HepG2 (cell line): Measurements from ENCODE around the gene TIFAB. TPM values are rescaled to one million over a fixed set of nuclear protein-coding genes. Genes with fewer than 3 reads are reported as not detected.

ENCODE experiments used
- ATAC-seq: fragments of 200-7000 bp; cut with Tn5 transposase; 3 replicates; pipeline ENCODE4 v1.9.1; 2020; ENCODE audit warnings: mild to moderate bottlenecking, moderate library complexity
- BruUV-seq: library from RNA; stranded (reverse); fragments of 400-500 nt; replicated peaks from 2 replicates; lab custom pipeline; 2021; lab: Mats Ljungman, UMichigan
- CTCF ChIA-PET: fragments of 300-600 bp; formaldehyde crosslinking; extraction: SDS; loops from one replicate; lab custom pipeline; 2021; ENCODE audit warnings: low total read pairs, inconsistent platforms, low intra/inter-chr PET ratio; lab: Yijun Ruan, JAX
- POLR2A ChIA-PET: fragments of 350-600 bp; sonication (Branson Sonifier 250); formaldehyde crosslinking; loops from one replicate; lab custom pipeline; 2020; ENCODE audit warnings: antibody characterized with exemption, inconsistent platforms; lab: Yijun Ruan, JAX
- DNase-seq: peaks from one replicate; pipeline ENCODE4 v3.0.0-alpha.2; 2015; ENCODE audit warnings: low spot score
- FAIRE-seq: peaks from 3 replicates; lab custom pipeline; 2011; peaks lifted over from hg19 to GRCh38; lab: Jason Lieb, UNC
- H2AFZ ChIP-seq: one replicate; pipeline ENCODE4 v1.6.1; 2011; ENCODE audit warnings: low read length, inconsistent platforms
- H3K27ac ChIP-seq: fragments of 300-600 bp; 3 replicates; pipeline ENCODE4 v1.8.0; 2011; ENCODE audit warnings: mixed run types, mild to moderate bottlenecking, mixed read lengths, low read length, inconsistent platforms; ENCODE audit not compliant: insufficient read depth; ENCODE audit errors: extremely low read length
- H3K27me3 ChIP-seq, 2 experiments: fragments of 200-600 bp in 1 of 2; 2 replicates in 1 of 2; 3 replicates in 1 of 2; pipeline versions ENCODE4 v1.6.0 to v1.8.0; 2011; ENCODE audit warnings: low read length in 2 of 2, mild to moderate bottlenecking in 2 of 2, moderate library complexity in 2 of 2, inconsistent platforms in 1 of 2; ENCODE audit not compliant: insufficient read depth in 2 of 2, control insufficient read depth in 1 of 2
- H3K36me3 ChIP-seq, 2 experiments: fragments of 200-600 bp in 1 of 2; replicated peaks in 1 of 2; 2 replicates in 1 of 2; 3 replicates in 1 of 2; pipeline versions ENCODE4 v1.5.1 to v1.8.0; 2011; ENCODE audit warnings: low read length in 2 of 2, inconsistent platforms in 1 of 2; ENCODE audit not compliant: insufficient read depth in 2 of 2, control insufficient read depth in 1 of 2
- H3K4me1 ChIP-seq: 2 replicates; pipeline ENCODE4 v1.5.1; 2012; ENCODE audit warnings: low read length, inconsistent platforms; ENCODE audit not compliant: insufficient read depth
- H3K4me2 ChIP-seq: 2 replicates; pipeline ENCODE4 v1.6.0; 2011; ENCODE audit warnings: low read depth, low read length, inconsistent platforms
- H3K4me3 ChIP-seq, 3 experiments: fragments of 200-600 bp in 1 of 3; sonication (generic), shearing (Covaris generic) in 1 of 3; replicated peaks in 1 of 3; 2 replicates each; pipeline ENCODE4 v1.5.1; 2011 to 2016; ENCODE audit warnings: low read length in 3 of 3, inconsistent platforms in 2 of 3, low read depth in 2 of 3, mild to moderate bottlenecking in 2 of 3, control low read depth in 1 of 3, mixed read lengths in 1 of 3; ENCODE audit not compliant: insufficient read depth in 1 of 3
- H3K79me2 ChIP-seq: one replicate; pipeline ENCODE4 v1.6.1; 2011; ENCODE audit warnings: low read length, inconsistent platforms; ENCODE audit not compliant: insufficient read depth
- H3K9ac ChIP-seq: 2 replicates; pipeline ENCODE4 v1.6.0; 2011; ENCODE audit warnings: mild to moderate bottlenecking, low read depth, low read length, inconsistent platforms; ENCODE audit not compliant: insufficient read depth
- H3K9me3 ChIP-seq: 2 replicates; pipeline ENCODE4 v1.5.1; 2012; ENCODE audit warnings: mild to moderate bottlenecking, low read length
- H4K20me1 ChIP-seq: 2 replicates; pipeline ENCODE4 v1.6.0; 2011; ENCODE audit warnings: inconsistent platforms, mild to moderate bottlenecking, low read length, moderate library complexity; ENCODE audit not compliant: insufficient read depth
- ARNTL ChIP-seq: sonication (generic); formaldehyde crosslinking; IDR thresholded peaks from 2 replicates; pipeline ENCODE4 v1.4.0; 2020; ENCODE audit warnings: mild to moderate bottlenecking, missing genetic modification reagents
- RAD51 ChIP-seq: fragments of 450-650 bp; IDR thresholded peaks from 2 replicates; pipeline ENCODE4 v1.6.1; 2016; ENCODE audit warnings: borderline replicate concordance
- SNAI1 ChIP-seq: sonication (generic); formaldehyde crosslinking; IDR thresholded peaks from 2 replicates; pipeline ENCODE4 v1.5.0; 2020; ENCODE audit warnings: mild to moderate bottlenecking, missing genetic modification reagents, borderline replicate concordance
- SP4 ChIP-seq: sonication (generic); formaldehyde crosslinking; IDR thresholded peaks from 2 replicates; pipeline ENCODE4 v1.8.1; 2023; ENCODE audit warnings: mild to moderate bottlenecking, missing genetic modification reagents
- THRA ChIP-seq: sonication (generic); formaldehyde crosslinking; IDR thresholded peaks from 2 replicates; pipeline ENCODE4 v1.4.0; 2020; ENCODE audit warnings: missing genetic modification reagents, borderline replicate concordance
- ZKSCAN8 ChIP-seq: IDR thresholded peaks from 2 replicates; pipeline ENCODE4 v1.6.1; 2016; ENCODE audit warnings: borderline replicate concordance, missing genetic modification reagents, missing compliant biosample characterization
- ZNF12 ChIP-seq: sonication (generic); formaldehyde crosslinking; IDR thresholded peaks from 2 replicates; pipeline ENCODE4 v1.5.0; 2020; ENCODE audit warnings: missing genetic modification reagents
- ZNF333 ChIP-seq: sonication (generic); formaldehyde crosslinking; IDR thresholded peaks from 2 replicates; pipeline ENCODE4 v1.4.0; 2020; ENCODE audit warnings: mild to moderate bottlenecking, missing genetic modification reagents, borderline replicate concordance
- ZNF430 ChIP-seq: sonication (generic); formaldehyde crosslinking; IDR thresholded peaks from 2 replicates; pipeline ENCODE4 v1.9.0; 2021; ENCODE audit warnings: mild to moderate bottlenecking, missing genetic modification reagents
- WGBS: methylation state at CpG from one replicate; pipeline ENCODE4 v1.1.6; 2017; ENCODE audit warnings: low lambda C conversion rate; 5-methylcytosine and 5-hydroxymethylcytosine counted together
- in situ Hi-C: cut with HindIII; loops from 2 replicates; pipeline ENCODE4 v1.10.0; 2017; ENCODE audit warnings: low pct_unique_long_range_greater_than_20kb; ENCODE audit not compliant: extremely low pct_ligation_motif_present
- intact Hi-C: fragments of 100-400 bp; cut with micrococcal nuclease; formaldehyde crosslinking; loops from one replicate; pipeline ENCODE4 v1.10.0; 2022; ENCODE audit not compliant: unreplicated experiment
- polyA plus RNA-seq, 8 experiments: library from polyadenylated mRNA; depleted of rRNA in 3 of 8; stranded (reverse) in 7 of 8; unstranded in 1 of 8; fragments of >200 nt; fragmentation: Illumina TruSeq in 4 of 8; extraction: Trizol in 4 of 8; gene quantifications; 2 replicates each; pipeline versions ENCODE4 v1.2.1 to v1.2.3, GENCODE V29; 2011 to 2016; ENCODE audit warnings: low read depth in 4 of 8, missing spikeins in 1 of 8, mixed read lengths in 1 of 8; ENCODE audit not compliant: insufficient read depth in 1 of 8
- total RNA-seq, 5 experiments: library from RNA; depleted of rRNA; stranded (reverse); fragments of >200 nt; fragmentation: Illumina TruSeq; extraction: Trizol; gene quantifications; 2 replicates each; pipeline ENCODE4 v1.2.3, GENCODE V29; 2016; ENCODE audit warnings: low read depth in 1 of 5
- TF ChIP-seq, protein P1 (sequence below): sonication (generic); formaldehyde crosslinking; IDR thresholded peaks from 2 replicates; pipeline ENCODE4 v1.8.1; 2022; ENCODE audit warnings: low read depth, mild to moderate bottlenecking, missing genetic modification reagents

TIFAB gene
- total and polyA plus RNA-seq, 2 of the 13 experiments (the other 11 are each of a cell fraction or from before 2014, with no cell fraction given) = not detected

GRCh38 chr5:135429301-135430134 is 22.6 kb downstream of the TIFAB start:
- H3K4me1 ChIP-seq = peaks cover 31% of the 10 kb centered on the region
- H3K36me3 ChIP-seq = no peaks in the 10 kb centered on the region
- TF ChIP-seq ZKSCAN8 (CRISPR knock-in tag) (no peak), ZNF430 (CRISPR knock-in tag) (no peak), ARNTL (CRISPR knock-in tag) (no peak), SP4 (CRISPR knock-in tag) (no peak), RAD51 (no peak), THRA (CRISPR knock-in tag) (no peak), SNAI1 (CRISPR knock-in tag) (no peak), ZNF12 (CRISPR knock-in tag) (no peak), ZNF333 (CRISPR knock-in tag) (no peak)
- TF ChIP-seq, protein P1, sequence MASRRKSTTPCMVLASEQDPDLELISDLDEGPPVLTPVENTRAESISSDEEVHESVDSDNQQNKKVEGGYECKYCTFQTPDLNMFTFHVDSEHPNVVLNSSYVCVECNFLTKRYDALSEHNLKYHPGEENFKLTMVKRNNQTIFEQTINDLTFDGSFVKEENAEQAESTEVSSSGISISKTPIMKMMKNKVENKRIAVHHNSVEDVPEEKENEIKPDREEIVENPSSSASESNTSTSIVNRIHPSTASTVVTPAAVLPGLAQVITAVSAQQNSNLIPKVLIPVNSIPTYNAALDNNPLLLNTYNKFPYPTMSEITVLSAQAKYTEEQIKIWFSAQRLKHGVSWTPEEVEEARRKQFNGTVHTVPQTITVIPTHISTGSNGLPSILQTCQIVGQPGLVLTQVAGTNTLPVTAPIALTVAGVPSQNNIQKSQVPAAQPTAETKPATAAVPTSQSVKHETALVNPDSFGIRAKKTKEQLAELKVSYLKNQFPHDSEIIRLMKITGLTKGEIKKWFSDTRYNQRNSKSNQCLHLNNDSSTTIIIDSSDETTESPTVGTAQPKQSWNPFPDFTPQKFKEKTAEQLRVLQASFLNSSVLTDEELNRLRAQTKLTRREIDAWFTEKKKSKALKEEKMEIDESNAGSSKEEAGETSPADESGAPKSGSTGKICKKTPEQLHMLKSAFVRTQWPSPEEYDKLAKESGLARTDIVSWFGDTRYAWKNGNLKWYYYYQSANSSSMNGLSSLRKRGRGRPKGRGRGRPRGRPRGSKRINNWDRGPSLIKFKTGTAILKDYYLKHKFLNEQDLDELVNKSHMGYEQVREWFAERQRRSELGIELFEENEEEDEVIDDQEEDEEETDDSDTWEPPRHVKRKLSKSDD (CRISPR knock-in tag) = no peak
- DNase-seq (peak; percentile 31), FAIRE-seq (no peak), ATAC-seq (peak; percentile 27; the same call in 2 of the 3 replicates)
- CTCF ChIA-PET = no interaction called here
- BruUV-seq = no TSS peak
- no peak overlapping the region for H3K9ac ChIP-seq
- H3K27me3 ChIP-seq = no peaks in the 10 kb centered on the region; a peak in 1 of 5 replicates
- intact Hi-C loops = loop anchor here (10.0 kb wide), 1 partner anchor 105 kb away; no protein-coding TSS in a partner anchor
- POLR2A ChIA-PET = no interaction called here
- H3K27ac ChIP-seq = no peak overlapping the region
- no peaks in the 10 kb centered on the region for H3K79me2 ChIP-seq
- H3K9me3 ChIP-seq = peaks cover 6% of the 10 kb centered on the region; the same call in 1 of the 2 replicates
- no peak overlapping the region for H2AFZ ChIP-seq
- no peak overlapping the region for H3K4me3 ChIP-seq
- no peaks in the 10 kb centered on the region for H4K20me1 ChIP-seq
- 29% methylated on average over 12 of the region's 12 CpGs for WGBS
- no peak overlapping the region for H3K4me2 ChIP-seq
- in situ Hi-C loops = no loop called here
